HG03039 (cell line): ENCODE data around the gene KLK13.

Experiments used
- ATAC-seq: cut with Tn5 transposase; IDR thresholded peaks from one replicate; pipeline ENCODE4 v1.9.1; 2021; ENCODE audit warnings: mild to moderate bottlenecking, moderate library complexity; ENCODE audit not compliant: unreplicated experiment

Gene KLK13

DNA sequence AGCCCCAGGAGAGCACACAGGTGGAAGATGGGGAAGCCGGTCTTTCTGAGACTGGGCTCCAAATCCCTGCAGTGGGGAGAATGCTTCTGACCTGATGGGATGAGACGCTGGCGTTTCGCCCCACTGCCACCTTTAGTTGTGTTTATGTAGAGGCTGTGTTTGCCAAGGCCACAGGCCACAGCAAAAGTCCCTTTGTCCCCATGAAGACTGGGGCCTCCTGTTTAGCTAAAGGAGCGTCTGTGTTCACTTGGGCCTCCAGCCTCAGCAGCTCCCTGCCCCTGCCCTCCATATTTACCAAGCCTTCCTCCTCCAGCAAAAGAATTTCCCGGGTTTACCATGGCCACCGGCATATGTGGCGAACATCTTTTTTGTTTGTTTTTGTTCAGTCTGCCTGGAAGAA is 28.2 kb upstream of the KLK13 start:
- ATAC-seq: no peak

DNA sequence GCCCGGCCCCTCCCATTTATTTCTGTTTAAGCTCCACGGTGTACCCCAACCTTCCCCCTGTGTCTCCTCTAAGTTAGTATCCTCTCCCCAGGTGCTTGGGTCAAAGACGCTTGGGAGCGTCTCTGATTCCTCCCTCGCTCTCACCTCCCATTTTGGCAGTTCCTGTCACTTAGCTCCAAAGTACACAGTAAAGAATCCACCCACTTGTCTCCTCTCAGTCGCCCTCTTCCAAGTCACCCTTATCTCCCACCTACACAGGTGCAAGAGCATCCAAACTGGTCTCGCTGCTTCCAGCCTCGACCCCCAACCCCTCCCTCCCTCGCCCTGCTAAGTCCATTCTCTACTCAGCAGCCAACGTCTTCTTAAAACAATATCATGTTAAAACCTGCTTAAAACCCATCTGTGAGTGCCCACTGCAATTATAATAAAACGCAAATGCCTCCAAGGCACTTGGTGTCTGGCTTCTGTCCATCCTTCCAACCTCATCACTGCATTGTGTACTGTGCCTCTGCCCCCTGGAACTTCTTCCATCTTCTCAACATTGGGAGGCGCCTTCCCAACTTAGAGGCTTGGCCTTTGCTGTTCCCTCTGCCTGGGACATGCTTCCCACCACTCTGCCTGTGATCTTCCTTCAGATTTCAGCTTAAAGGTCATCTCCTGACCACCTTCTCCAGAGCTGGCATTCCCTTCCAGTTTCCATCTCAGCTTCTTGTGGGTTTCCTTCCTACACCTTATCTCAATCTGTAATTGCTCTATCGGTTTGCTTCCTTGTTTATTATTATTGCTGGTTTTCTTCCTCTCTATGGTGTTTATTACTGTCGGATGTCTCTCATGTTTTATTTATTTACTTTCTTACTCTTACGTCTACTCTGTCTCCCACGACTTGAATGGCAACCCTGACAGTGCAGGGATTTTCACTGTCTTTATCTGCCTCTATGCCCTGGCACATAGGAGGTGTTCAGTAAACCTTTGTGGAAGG is 27.3 kb upstream of the KLK13 start:
- ATAC-seq: no peak

DNA sequence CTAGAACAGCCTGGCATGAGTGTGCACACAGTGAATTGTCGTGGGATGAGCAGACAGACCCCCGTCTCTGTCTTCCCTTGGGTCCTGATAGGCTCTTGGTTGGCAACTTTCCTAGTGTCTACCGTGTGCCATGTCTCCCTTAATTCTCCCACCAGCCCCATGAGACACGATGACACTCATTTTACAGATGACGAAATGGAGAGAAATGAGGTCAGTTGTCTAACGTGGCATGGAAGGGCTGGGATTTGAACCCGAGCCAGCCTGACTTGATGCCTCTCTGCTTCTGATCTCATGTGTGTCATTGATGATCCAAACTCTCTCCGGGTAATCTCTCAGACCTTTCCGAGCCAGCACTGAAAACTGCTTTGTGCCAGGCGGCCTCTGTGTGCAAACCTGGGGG is 26.2 kb upstream of the KLK13 start:
- ATAC-seq: no peak

DNA sequence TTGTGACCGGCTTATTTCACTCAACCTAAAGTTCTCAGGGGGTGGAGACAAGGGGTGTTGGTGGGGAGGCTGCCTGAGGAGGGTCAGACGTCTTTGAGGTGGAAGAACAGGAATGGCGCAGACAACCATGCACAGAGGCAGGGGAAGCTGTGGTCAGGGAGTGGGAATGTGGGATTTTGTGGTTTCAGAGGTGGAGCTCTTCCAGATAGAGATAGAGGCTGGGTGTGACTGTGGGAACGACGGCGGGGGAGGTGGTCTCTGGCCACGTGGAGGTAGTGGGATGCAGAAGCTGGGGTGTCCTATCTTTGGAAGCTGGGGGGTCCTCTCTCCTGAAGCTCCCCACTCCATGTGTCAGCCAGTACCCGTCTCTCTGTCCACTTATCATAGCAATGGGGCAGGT is 25.6 kb upstream of the KLK13 start:
- no peak for ATAC-seq

DNA sequence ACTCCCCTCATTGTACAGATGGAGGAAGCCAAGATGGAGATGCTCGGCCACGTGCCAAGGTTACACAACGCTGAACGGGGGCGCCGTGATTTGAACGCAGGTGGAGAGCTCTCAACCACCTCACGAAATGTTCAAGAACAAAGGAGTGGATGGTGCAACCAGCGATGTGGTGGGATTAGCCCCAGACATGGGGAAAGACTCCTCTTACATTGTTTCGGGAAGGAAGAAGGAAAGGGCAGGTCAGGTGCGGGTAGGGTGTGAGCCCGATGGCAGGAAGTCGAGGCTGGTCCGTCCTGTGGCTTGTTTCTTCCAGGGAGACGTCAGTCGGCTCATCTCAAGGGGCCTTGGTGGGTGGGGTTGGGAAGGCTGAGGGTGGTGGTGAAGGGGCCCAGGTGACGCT is 24.9 kb upstream of the KLK13 start:
- no peak for ATAC-seq

DNA sequence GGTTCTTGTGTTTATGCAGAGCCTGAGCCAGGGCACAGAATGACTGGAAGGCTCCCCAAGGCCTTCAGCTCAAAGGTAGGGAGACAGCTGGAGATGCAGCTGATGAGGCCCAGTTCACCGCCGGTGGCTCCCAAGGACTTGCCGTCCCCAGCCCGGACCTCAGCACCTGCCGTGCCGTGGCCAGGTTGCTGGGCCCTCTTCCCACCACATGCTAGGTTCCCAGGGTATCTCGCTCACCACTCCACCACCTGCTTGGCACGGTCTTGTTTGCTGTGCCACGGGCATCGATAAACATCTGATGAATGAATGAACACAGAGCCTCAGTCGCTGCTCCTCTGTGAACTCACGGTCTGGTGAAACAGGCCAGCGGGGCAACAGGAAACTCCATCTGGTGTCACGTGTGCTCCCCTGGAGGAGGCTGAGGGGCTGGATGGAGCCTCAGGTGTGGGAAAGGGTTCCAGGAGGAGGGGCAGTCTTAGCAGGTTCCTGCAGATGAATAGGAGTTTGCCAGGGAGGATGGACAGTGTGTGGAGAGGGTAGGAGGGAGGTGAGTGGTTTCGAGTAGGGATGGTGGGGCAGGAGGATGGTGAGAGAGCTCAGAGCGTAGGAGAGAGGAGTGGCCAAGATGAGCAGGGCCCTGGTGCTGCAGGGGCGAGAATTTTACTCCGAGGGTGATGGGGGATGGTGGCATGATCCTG is 21.4 kb upstream of the KLK13 start:
- no peak for ATAC-seq

DNA sequence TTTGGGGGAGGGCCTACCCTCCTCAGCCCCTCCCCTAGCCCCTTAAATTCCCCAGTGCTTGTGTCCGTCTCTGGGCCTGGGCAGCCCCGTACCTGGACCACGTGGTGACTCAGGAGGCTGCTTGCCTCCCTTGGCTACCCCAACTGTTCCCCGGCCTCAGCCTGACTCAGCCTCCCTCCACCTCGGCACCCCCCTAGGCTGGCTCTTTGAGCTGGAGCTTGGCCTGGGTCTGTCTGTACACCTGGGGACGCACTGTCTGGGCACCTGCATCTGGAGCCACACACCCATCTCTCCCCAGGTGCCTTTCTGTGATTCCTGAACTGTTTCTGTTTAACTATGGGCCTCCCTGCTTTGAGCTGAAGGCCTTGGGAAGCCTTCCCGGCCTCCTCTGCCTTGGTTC is 19.6 kb upstream of the KLK13 start:
- no peak for ATAC-seq

DNA sequence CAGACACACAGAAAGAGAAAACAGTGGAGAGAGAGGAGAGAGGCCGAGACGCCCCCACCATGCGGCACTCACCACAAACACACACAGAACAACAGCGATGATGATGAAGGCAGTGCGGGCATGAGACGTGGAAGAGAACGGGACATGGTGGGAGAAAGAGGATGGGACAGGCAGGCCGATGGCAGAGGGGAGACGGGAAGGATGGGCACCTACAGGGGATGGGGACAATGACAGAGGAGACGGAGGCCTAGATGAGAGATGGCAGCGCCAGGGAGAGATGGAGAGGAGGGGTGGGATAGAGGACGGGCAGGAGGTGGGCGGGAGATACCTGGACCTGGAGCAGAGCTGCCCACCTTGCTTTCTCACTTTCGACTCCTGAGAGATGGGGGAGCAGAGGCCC is 18.9 kb upstream of the KLK13 start:
- ATAC-seq: no peak

DNA sequence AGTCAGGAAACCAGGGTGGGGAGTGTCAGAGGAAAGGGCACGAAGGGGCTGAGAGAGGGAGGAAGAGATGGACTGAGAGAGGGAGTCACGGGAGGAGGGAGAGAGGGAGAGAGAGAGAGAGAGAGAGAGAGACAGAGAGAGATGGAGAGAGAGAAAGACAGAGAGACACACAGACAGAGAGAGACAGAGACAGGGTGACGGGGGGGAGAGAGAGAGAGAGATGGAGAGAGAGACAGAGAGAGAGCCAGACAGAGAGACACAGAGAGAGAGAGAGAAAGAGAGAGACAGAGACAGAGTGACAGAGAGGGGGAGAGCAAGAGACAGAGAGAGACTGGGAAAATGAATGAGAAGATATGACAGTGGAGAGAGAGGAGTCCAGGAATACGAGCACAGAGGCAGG is 18.3 kb upstream of the KLK13 start:
- ATAC-seq: no peak

DNA sequence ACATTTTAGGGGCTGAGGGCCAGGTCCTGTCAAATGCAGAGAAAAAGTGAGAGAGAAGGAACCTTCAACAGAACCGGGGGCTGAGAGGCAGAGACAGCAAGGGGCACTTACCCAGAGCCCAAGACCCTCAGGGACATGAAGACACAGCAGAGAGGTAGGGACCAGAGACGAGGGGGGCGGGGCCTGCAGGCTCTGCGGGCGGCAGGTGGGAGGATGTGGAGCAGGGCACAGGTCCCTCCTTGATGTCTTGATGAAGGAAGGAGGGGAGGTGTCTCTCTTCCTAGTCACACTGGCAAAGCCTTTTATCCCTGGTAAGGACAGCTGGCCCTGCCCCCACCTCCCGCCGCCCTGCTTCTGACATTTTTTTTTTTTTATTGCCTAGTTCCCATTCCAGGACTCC is 17.7 kb upstream of the KLK13 start, which contains the start of gene KLK14:
TSS of gene KLK14 (minus strand) at position 277 of the 400 bp plus-strand sequence. CDS start at position 4, 273 bp downstream.
- no peak for ATAC-seq

DNA sequence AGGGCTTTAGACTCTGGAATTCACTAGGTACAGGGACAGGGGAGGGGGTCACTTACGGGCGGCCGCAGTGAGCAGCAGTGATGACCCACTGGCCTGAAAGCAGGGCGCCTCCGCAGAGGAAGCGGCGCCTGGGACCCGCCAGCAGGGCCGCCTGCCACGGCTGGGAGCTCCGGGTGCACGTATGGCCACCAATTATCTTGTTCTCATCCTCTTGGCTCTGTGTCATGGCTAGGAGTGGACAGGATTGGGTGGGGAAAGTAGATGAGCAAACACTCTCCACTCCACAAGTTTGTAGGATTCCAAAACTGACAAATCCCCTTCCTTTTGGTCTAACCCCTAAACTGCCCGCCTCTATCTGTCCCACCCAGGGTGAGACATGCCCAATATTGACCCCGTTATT is 16.6 kb upstream of the KLK13 start:
- ATAC-seq: no peak

DNA sequence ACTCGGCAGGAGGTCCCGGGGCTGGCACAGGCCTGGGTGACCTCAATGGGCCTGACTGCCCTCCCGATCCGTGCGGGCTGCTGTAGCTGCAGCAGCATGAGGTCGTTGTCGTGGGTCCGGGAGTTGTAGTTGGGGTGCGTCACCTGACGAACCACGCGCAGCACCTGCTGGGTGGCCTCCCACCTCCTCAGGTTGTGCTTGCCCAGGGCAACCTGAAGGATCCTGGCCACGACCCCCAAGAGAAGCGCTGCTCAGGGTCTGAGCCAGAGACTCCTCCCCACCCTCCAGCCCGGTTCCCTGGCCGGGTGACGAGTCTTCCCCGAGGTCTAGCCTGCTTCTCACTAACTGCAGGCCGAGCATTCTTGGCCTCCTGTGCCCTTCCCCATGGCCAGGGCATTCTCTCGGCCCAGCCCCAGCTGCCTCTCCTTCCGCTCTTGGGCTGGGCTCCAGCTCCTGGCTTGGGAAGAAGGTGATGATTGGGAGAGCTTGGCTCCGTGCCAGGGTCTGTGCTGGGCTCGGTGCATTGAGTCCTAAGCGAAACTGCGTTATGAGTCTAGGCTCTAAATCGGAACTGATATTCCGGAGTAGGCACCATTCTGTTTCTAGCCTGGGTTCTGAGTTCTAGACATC is 14.7 kb upstream of the KLK13 start:
- no peak for ATAC-seq

DNA sequence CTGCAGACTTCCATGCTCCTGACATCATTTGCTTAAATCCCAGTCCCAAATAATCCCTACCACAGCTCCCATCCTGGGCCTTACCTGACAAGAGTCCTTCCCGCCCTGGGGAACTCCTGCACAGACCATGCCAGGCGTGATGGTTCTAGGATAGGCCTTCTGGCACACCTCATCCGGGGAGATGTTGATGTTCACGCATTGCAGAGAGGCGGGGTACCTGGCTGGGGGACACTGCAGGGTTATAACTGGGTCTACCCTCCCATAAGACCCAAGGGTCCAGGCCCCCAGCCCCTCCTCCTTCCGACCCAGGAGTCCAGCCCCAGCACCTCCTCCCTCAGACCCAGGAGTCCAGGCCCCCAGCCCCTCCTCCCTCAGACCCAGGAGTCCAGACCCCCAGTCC is 13.8 kb upstream of the KLK13 start:
- ATAC-seq: no peak

DNA sequence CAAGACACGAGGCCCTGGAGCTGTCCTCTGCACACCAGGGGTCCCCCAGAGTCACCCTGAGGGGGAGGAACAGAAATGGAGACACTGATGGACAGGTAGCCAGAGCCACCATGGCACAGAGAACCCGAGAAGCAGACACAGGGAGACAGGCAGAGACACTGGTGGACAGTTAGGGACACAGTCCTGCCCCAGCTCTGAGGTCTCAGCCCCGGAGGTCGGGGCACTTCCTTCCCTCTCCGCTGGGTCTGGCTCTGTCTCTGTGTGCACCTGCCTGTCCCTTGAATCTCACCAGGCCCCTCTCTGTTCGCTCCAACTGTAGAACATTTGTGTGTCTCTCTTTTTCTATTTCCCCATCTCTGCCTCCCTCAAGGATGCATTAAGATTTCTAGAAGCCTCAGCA is 13.2 kb upstream of the KLK13 start:
- no peak for ATAC-seq

DNA sequence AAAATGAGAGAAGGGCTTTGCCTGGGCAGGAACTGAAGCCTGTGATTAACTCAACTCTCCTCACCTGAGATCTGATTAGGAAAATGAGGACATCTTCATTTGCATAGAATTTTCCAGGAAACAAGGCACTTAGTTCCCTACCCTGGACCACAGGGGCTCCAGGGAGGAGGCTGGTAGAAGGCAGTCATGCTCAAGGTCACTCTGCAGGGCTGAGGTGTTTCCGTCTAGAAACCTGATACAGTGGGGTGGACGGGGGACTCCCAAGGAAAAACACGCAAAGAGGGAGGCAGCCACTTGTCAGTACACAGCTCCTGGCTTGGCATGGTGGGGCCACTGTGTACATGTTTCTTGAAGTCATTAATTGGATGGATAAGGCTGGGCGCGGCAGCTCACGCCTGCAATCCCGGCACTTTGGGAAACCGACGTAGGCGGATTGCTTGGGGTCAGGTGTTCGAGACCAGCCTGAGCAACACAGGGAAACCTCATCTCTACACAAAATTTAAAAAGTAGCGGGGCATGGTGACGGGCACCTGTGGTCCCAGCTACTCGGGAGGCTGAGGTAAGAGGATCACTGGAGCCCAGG is 11.8 kb upstream of the KLK13 start:
- ATAC-seq: no peak

DNA sequence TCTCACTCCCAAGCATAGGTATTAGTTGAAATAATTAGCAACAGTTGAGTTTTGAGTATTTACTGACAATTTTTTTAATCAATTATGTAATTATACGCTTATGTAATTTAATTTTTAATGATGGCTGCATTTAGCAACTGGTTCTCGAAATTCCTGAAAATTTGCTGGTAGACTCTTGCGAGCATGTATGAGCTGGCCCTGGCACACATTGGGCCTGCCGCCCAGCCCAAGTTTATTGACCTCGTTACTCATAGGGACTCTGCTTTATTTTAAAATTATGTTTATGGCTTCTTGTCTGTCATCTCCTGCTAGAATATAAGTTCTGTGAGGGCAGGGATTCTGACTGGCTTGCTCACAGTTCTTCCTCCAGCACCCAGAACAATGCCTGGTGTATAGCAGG is 11.1 kb upstream of the KLK13 start:
- no peak for ATAC-seq

DNA sequence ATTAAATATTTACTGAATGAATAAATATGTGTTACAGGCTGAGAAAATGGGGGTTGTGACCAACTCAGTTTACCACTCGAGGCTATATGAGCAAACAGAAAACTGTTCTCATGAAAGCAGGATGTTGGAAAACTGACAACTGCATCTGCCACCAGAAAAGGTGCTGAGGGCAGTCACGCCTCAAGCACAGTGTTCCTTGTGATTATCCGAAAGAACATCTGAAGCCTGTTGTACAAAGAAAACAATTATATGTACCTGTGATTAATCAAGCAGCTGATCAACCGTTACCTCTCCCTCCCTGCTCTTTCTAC is 6.2 kb upstream of the KLK13 start:
- no peak for ATAC-seq

DNA sequence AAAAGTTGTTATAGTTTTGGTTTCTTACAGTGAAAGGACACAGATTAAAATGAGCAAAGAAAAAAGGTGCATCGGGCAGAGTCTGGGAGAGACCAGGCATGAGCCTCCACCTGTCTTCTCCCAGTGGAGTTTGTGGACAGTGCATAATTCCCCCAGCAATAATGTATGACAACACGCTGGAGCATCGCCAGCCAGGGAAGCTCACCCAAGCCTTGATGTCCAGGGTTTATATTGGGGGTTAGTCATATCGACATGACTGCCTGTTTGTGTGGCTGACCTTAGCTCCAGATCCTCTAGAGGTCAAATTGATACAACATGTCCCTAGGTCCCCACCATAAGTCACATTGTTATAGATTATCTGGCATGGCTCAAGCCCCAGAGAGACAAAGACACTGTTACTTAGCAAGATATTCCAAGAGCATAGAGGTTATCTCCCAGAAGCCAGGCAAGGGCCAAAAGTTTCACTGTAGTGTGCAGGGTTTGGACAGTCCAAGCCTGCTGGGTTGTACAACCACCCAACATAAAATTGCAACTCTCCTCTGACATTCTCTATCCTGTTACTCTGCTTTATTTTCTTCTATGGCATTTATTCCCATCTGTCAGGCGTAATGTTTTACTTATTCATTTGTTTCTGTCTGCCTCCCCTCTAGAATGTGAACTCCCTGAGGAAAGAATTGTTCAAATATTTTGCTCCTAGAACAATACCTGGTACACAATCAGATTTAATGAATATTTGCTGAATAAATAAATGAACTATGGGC is 5.6 kb upstream of the KLK13 start:
- ATAC-seq: no peak

DNA sequence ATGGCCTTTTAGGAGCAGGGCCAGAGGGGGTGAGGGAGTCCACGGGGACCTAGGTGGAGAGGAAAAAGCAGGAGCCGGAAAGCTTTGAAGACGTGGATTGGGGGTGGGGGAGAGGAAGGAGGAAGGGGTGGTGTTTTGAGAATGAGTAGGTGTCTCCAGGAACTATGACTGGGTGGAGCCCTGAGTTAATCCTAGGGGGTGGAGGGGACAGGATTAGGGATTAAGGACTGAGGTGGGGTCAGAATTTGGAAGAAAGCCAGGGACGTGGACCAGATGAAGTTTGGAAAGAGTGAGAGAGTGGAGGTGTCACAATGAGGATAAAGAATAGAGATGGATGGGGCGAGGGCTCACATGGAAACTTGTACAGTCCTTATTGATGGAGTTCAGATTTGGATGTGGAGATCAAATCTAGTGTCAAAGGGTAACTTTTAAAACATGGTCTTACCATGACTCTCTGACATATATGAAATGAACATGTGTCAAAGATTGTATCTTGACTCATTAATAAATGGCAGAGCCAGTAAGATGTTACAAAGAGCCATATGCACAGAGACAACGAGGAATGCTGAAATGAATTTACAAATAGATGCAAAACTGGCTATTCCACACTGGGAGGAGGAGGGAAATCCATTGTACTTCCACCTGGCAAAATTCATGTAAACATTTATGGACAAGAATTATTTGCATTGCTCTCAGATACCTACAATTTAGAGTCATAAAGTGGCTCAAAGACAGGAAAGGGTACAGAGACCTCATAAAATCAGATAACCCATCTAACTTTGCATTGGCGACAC is 1.7 kb upstream of the KLK13 start:
- no peak for ATAC-seq
